Loucy (cell line): ENCODE results near the gene PHAX.

Experiments used
- CTCF ChIP-seq: fragments of 200-600 bp; sonication (generic); conservative IDR thresholded peaks from 2 replicates; pipeline ENCODE4 v1.5.1; 2014; ENCODE audit warnings: mild to moderate bottlenecking, antibody characterized with exemption, low read length
- EZH2phosphoT487 ChIP-seq: fragments of 200-600 bp; IDR thresholded peaks from 2 replicates; pipeline ENCODE4 v1.6.1; 2018; ENCODE audit warnings: antibody characterized with exemption, mild to moderate bottlenecking, moderate library complexity, borderline replicate concordance

- TF ChIP-seq CTCF (no peak), EZH2phosphoT487 (no peak)
Observed at GRCh38 chr5:126575644-126576043, 25.1 kb upstream of the PHAX start.
